Left kidney (tissue), 2 donors: ENCODE results near the gene APOBEC3H. TPM values are rescaled to one million over a fixed set of nuclear protein-coding genes. Genes with fewer than 3 reads are reported as not detected.

ENCODE experiments used
- DNase-seq: peaks from one replicate; pipeline ENCODE4 v3.0.0-alpha.2; 2013
- polyA plus RNA-seq: library from polyadenylated mRNA; unstranded; fragments of 120-200 nt; gene quantifications from one replicate; pipeline ENCODE4 v1.2.1, GENCODE V29; 2013; ENCODE audit not compliant: insufficient read length

Gene APOBEC3H
- polyA plus RNA-seq, 1 donor: 0.23 TPM

DNA sequence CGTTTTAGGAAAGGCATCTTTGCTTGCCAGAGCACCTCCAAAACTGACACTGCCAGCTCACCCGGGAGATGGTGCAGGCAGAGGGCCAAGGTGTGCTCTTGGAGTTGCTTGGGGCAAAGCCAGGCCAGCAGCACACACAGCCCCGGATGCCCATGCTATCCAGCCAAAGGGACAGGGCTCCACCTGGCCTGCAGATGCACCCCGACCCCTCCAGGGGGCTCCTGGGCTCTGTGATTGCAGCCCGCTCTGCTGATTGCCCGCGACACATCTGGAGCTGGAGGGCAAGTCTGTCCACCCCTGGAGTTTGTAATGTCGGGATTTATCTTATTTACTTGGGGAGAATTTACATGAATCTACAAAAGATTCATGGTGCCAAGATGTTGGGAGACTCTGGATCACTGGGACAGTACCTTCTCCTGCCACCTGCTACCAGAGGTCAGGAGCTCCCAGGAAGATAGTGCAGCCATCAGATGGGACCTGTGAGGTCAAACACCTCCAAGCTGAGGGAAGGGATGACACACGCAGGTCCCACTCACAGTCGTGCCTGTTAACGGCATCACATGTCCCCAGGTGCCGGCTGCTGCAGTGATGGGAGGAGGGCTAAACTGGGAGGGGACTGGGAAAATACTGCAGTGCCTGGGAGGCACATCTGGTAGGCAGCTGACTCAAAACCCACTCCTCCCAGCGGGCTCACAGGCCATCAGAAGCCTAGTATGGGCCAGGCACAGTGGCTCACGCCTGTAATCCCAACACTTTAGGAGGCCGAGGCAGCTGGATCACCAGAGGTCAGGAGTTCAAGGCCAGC lies 38.2 kb downstream of the APOBEC3H start:
- DNase-seq: no peak

DNA sequence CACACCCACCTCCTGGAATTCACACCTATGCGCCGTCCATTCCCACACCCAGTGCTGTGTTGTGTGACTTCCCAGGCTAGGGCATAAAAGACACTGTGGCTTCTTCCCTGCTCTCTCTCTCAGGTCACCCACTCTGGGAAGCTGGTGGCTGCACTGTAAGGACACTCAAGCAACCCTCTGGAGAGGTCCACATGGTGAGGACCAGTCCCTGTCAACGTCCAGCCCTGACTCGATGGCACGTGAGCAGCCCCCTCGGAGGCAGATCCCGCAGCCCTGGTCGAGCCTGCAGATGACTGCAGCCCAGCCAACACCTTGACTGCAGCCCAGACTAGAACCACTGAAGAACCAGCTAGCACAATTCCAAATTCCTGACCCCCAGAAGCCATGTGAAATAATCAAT lies 39.3 kb downstream of the APOBEC3H start:
- DNase-seq: no peak

DNA sequence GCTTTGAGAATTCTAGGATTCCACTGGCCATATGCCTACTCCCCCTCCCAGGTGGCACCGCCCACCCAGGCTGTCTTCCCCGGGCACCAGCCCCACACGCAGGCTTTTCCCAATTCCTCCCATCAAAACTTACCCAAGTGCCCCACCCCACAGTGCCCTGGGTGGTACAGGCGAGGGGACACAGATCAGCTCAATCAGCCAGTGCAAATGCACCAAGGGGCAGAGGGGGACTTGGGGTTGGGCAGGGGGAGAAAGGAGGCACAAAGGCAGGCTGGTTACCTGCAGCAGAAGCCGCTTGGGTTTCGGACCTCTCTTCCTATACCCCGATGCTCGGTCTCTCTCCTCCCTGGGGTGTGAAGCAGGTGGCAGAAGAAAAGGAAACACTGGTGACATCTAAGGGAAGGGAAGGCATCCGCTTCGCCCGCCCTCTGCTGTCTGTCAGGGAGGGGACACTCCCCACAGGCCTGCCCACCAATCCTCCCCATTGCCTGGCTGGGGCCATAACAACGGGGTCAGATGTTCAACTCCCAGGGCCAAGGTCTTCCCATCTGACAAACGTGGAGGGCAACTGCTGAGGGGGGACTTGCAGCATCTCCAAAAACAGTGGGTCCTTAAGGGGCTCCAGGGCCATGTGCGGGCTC lies 41.4 kb downstream of the APOBEC3H start:
- DNase-seq: no peak

DNA sequence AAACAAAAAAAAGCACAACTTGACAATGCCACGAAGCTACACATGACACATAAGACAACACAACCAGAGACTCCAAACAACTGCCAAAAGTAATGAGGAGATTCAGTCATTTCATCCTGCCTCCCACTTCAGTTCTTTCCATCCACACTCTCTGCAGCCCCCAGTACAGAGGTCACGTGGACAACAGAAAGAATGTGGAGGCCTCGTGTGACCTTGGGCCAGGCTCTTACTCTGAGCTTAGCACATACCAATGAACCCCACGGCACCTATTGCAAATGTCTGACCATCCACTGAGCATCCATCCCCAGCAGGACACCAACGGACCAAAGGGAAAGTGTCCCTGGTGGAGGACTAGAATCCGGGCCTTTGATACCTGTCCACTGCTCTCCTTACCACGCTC lies 42.9 kb downstream of the APOBEC3H start:
- DNase-seq: no peak

DNA sequence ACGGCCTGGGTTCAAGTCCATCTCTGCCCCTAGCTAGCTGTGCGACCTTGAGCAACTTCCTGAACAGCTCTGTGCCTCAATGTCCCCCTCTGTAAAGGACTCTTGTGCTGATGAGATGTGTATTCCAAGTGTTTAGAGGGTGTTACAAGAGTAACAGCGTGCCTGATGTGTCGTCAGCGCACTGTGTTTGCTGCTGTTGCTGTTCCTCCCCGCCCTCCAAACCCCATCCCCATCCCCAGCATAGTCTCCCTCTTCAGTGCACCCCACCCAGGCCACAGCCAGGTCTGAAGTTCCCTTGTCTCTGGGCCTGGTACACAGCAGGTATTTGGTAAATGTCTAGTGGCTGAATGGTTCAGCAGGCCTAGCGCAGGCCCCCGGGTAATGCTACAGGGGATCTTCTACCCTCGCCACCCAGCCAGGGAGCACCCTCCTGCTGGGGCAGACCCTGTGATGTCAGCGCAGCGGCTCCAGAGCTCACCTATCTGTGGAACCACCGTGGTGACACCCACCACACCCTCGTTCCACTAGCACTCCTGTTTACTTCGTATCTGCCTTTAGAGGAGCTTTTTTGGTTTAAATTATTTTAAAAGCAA lies 45.1 kb downstream of the APOBEC3H start:
- no peak for DNase-seq

DNA sequence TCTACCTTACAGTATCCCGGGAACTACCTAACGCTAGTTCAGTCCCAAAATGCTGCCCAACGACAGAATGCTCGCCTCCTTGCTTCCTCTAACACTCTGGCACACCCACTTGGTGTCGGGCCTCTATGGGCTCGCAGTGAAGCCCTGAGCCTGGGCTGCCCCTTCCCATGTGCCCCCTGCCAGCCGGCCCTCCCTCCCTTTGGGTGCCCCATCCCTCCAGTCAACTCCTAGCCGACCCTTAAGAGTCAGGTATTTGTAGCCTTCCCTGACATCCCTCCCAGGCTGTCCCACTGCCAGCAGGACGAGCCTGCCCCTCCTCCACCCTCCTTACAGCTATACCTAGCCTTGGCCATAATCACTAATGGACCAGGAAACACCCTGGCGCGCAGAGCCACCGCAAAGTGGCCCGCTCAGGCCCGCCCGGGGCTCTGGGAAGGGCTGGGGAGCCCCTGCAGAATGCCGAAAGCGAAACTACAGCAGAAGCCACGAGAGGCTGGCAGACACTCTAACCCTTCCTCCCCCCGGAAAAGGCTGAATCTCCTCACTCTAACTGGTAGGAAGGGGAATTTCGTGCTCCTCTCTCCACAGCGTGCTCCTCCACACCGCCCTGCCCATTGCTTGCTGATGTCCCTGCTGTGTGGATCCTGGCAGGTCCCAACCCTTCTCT lies 47.2 kb downstream of the APOBEC3H start:
- no peak for DNase-seq

DNA sequence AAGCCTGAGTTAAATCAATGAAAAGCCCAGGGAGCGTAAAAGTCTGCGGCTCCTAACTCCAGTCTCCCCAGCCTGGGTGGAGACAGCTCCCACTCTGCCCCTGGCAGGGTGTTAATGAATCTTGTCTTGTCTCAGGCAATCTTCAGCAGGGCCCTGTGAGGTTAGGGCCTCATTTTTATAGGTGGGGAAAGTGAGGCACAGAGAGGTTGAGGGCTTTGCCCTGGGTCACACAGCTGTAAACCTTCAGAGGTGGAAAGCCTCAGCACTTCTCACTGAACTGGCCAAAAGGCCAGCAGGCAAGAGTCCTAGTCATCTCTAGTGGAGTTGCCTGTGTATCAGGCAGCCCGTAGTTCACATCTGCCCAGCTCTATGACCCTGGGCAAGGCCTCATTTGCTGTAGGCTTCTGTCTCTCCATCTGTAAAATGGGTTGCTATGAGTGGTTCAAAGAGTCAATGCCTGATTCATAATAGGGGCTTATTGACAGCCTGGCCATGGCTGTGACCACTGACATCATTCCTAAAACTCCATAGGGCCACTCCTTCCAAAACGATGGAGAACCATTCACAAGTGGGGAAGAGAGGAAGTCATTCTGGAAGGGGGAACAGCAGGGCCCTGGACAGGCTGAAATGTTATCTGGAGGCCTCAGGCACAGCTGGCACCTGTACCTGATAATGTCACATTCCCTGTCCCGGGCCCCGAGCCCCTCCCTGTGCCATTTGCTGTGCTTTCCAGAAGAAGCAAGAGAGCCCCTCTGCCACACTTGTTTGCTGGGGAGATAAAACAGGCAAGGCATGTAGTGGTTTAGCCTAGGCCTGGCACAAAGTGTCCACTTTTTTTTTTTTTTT lies 49.4 kb downstream of the APOBEC3H start:
- no peak for DNase-seq

DNA sequence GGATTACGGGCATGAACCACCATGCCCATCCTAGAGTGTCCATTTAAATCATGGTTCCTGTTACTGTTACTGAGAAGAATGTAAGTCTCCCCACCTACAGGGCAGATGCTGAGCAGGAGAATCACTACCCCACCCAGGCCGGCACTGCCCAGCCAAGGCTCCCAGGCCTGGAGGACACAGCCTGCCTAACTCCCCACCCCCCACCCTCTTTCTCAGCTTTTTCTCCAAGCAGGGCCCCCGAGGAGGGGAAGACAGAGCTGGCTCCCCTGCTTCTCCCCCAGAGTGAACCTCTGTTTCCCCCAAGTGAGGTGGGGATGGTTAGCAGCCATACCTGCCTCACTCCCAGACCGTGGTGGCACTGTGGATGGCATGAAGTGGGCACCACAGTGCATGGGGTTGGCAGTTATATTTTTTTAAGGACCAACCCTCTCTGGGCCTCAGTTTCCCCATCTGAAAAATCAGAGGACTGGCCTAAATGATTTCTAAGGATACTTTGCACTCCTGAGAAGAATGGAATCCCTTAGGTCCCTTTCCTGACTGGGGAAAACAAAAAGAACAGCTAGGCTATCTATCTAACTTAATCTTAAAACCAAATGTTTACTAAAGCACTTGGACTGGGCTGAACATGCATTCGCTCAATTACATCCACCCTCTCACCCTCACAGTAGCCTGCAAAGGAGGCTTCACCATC lies 50.4 kb downstream of the APOBEC3H start:
- DNase-seq: no peak

DNA sequence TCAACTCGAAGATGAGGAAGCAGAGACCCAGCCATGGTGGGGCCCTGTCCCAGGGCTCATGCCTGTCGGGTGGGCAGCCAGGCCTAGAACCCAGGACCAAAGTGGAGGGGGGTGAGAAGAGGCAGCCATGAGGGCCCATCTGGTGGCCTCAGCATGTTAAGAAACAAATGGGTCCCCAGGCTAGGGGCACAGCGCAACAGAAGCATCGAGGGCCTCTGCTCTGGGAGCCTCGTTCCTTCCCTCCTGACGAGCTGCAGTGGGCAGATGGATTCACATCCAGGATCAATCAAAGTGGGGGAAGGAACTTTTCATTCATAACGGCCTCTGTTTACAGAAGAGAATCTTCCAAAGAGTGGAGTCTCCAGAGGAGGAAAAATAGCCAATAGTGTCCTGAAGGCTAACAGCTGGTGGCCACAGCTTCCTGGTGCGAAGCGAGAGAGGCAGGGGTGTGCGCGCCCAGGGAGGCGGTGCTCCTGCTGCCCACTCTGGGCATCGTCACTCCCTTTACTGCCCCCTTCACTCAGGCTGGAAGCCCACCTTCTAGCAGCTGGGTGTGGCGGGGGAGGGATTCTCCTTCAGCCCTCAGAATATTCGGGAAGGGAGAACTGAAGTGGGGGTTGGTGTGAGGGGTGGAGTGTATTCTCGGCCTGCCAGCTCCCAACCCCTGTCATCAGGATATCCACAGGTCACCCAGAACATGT lies 51.1 kb downstream of the APOBEC3H start:
- no peak for DNase-seq

DNA sequence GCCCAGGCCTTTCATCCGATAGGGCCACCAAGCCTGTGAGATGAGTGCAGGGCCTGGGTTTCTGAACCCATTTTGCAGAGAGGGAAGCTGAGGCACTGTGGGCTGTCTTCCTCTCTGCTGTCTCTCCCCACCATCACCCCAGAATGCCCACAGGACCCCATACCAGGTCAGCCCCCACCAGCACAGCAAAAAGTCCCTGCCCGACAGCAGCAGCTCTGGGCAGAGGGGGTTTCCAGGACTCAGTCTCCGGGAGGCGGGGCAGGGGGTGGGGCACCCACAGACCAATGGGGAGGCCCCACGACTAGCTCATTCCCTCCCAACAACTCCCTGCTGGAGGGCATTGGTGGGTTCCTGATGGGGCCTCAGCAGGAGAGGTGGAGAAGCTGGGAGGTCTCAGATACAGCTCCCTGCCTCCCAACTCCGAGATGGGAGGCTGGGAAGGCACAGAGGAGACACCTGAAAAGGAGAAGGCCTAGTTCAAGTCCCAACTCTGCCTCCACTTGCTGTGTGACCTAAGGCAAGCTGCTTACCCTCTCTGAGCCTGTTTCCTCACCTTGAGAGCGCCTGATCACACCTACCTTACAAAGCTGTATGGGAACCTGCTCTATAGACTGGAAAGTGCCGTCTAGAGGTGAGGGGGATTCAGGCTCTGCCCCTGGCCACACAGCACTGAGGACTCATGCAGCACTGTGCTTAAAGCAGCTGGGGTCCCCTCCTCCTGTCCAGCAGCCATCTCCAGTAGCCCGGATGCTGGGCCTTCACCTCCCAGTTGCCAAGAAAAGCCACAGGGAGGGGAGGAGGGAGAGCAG lies 51.9 kb downstream of the APOBEC3H start:
- no peak for DNase-seq

DNA sequence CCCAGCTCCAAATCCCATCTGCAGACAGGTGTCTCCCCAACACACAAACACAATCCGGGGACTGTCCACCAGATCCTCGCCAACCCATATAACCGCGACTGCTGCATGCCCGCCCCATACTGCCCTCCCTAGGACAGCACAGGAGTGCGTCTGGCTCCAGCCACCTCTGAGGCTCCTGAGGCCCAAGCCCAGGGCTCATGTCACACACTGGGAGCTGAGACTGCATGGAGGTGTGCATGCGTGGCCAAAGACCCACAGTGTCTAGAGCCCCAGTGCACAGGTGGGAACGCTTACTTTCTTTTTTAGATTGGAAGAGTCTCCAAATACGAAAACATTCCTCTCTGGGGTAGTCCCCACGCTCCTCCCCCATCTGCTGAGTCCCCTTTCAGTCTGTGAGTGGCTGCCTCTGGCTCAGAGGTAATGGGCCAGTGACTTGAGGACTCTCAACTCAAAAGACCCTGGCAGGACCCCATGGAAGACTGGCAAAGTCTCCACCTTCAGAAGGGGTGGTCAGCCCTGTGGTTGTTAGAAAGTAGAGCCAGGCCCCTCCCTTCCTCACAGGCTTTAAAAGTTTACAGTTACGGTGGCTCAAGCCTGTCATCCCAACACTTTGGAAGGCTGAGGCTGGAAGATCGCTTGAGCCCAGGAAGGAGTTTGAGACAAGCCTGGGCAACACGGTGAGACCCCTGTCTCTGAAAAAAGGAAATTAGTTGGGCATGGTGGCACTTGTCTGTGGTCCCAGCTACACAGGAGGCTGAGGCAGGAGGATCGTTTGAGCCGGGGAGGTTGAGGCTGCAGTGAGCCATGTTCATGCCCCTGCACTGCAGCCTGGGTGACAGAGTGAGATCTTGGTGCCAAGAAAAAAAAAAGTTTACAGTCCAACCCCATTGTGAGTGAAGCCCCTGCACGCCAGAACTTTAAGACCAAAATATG lies 53.1 kb downstream of the APOBEC3H start:
- no peak for DNase-seq

DNA sequence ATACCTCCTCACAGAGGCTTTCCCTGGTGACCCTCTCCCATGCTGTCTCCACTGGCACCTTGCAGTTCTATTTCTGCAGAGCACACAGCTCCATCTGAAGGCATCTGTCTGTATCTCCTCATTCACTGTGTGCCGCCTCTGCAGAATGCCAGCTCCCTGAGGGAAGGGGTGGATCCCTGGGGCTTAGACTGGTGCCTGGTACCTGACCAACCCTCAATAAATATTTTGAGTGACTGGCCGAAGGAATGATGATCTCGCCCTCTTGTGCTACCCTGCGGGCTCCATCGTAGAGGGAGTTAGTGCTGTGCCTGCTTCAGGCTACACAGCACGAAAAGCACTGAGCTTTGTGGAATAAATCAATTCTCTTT lies 53.8 kb downstream of the APOBEC3H start:
- DNase-seq: no peak

DNA sequence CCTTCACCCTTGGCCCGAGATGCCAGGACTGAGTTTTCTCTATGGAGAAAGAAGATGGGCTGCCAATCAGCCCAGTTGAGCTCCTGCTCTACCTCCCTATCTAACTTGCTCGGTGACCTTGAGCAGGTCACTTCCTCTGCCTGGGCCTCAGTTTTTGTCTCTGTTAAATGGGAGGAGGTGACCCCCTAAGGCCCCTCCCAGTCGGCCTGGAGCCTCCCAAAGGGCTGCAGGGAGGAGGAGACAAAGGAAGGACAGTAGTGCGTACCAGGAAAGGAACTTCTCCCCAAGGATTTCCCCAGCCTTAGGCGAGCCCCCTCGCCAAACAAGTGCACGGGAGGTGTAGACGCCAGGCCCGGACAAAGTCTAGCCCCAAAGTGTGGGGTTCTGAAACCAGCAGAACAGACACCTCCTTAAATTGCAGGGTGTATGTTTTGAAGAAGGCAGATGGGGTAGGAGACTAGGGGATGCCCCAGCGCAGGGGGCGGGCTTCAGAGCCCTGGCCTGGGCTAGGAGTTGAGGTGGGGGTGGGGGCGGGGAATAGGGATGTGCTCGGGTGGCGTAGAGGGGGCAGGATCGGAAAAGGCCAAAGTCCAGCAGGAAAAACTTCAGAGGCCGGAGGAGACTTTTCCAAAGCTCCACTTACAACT lies 54.4 kb downstream of the APOBEC3H start:
- no peak for DNase-seq

DNA sequence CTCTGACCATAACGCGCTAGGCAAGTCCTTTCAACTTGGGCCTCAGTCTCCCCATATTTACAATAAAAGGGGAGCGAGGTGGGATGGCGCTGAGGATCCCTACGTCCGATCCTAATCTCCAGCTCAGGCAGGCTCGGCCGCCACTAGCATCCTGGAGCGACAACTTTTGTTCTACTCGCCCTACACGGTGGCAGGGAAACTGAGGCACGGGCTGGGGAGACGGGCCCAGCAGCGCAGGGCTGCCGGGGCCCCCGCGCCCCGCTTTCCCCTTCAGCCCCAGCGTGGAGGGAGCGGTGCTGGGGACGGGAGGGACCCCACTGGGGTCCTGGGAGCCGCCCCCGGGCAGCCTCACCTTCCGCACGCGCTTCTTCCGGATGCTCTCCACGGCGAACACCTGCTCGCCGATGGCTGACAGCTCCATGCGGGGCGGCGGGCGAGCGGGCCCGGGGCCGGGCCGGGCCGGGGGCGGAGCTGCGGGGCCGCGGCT lies 55.0 kb downstream of the APOBEC3H start:
- DNase-seq: no peak

DNA sequence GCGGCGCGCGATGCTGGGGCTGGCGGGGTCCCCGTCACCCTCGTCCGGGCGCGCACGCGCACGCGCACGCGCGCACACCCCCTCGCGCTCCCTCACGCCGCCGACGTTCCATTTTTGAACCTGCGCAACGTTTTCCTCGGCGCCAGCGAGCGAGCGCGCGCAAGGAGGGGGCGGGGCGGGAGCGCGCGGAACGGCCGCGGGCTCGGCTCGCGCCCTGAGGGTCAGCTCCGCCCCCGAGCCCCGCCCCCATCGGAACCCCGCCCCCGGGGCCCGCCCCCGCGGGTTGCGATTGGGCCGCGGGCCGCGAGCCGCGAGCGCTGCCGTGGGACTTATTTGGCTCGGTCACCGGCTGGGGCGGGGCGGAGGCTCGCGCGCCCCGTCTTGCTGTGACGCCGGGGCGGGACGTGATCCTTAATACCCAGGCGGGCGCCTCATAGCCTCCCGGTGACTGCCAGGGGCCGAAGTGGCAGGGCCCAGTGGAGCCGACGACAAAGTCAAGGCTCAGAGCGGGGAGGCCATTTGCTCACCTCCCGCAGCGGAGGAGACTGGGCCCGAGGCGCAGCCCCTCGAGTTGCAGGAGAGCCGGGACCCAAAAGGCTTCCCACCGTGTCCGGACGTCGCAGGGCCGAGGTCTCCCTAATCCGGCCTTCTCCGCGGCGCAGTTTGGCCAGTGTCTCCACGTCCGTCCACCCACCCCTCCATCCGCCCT lies 55.6 kb downstream of the APOBEC3H start, which contains the start of gene CBX7:
TSS of gene CBX7 (minus strand) at position 170 of the 709 bp plus-strand sequence. CDS start 236 bp downstream, outside the sequence.
- peak; percentile 77 for DNase-seq

DNA sequence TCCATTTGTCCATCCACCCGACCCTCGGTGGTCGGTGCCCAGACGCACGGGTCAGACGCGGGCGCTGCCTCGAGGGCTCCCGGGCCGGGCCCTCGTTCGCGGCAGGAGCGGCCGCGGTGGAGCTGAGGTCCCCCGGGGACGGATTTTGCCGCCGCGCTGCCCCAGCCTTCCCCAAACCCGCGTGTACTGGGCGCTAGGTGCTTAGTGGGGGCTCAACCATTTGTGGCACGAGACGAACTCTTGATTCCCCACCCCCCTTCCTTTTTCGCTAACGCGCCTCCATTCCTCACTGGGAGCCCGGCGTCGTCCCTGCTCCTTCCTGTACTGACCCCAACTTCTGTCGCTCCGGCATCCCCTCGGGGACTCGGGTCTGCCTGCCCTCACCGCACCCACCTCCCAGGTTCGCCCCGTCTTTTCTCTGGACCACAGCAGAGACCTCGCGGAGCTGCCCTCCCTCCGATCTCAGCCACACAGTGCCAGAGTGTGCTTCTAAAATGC lies 56.2 kb downstream of the APOBEC3H start:
- DNase-seq: no peak
